PC-3 (cell line): Measurements from ENCODE around the gene CYP4F3. TPM values are rescaled to one million over a fixed set of nuclear protein-coding genes. Genes with fewer than 3 reads are reported as not detected.
"Not testable (repeated sequence)": the region's sequence is repeated elsewhere in the genome, so short reads cannot be mapped to it uniquely, and the experiment has no call there.

ENCODE experiments used
- ATAC-seq: fragments of 200-7000 bp; cut with Tn5 transposase; 2 replicates; pipeline ENCODE4 v1.9.1; 2020; ENCODE audit warnings: mild to moderate bottlenecking, moderate library complexity
- BruUV-seq: library from RNA; stranded (reverse); fragments of 400-500 nt; replicated peaks from 2 replicates; lab custom pipeline; 2021; lab: Mats Ljungman, UMichigan
- CTCF ChIA-PET: fragments of 300-600 bp; sonication (Branson Sonifier 250); formaldehyde crosslinking; loops from one replicate; lab custom pipeline; 2022; ENCODE audit warnings: antibody characterized with exemption; lab: Charles Lee
- POLR2A ChIA-PET: fragments of 300-600 bp; sonication (Branson Sonifier 250); formaldehyde crosslinking; loops from one replicate; lab custom pipeline; 2022; ENCODE audit warnings: antibody characterized with exemption; ENCODE audit not compliant: unreplicated experiment; lab: Charles Lee
- DNase-seq: peaks from one replicate; pipeline ENCODE4 v3.0.0-alpha.2; 2015
- H2AFZ ChIP-seq: fragments of 300-600 bp; sonication (generic); 2 replicates; pipeline ENCODE4 v1.6.0; 2016; ENCODE audit warnings: antibody characterized with exemption, low read length
- H3F3A ChIP-seq: fragments of 300-600 bp; sonication (generic); one replicate; pipeline ENCODE4 v1.6.0; 2017; ENCODE audit warnings: antibody characterized with exemption, low read length, control low read depth, mild to moderate bottlenecking; ENCODE audit not compliant: unreplicated experiment
- H3K27ac ChIP-seq: fragments of 300-600 bp; sonication (generic); 2 replicates; pipeline ENCODE4 v1.5.1; 2016; ENCODE audit warnings: mild to moderate bottlenecking, low read length
- H3K27me3 ChIP-seq: fragments of 300-600 bp; sonication (generic); 2 replicates; pipeline ENCODE4 v1.6.1; 2016; ENCODE audit warnings: low read length, mixed read lengths
- H3K36me3 ChIP-seq: fragments of 300-600 bp; sonication (generic); 2 replicates; pipeline ENCODE4 v1.6.1; 2016; ENCODE audit warnings: low read depth, mixed run types, low read length, mixed read lengths
- H3K4me1 ChIP-seq: fragments of 300-600 bp; sonication (generic); 2 replicates; pipeline ENCODE4 v1.5.1; 2016; ENCODE audit warnings: low read length; ENCODE audit not compliant: insufficient read depth
- H3K4me2 ChIP-seq: fragments of 300-600 bp; sonication (generic); 2 replicates; pipeline ENCODE4 v1.6.0; 2016; ENCODE audit warnings: low read length
- H3K4me3 ChIP-seq: fragments of 300-600 bp; sonication (generic); 2 replicates; pipeline ENCODE4 v1.5.1; 2016; ENCODE audit warnings: mild to moderate bottlenecking, low read length, mixed read lengths
- H3K79me2 ChIP-seq: fragments of 300-600 bp; sonication (generic); 2 replicates; pipeline ENCODE4 v1.6.1; 2017; ENCODE audit warnings: low read length, mixed read lengths
- H3K9ac ChIP-seq: fragments of 300-600 bp; sonication (generic); 2 replicates; pipeline ENCODE4 v1.6.0; 2016; ENCODE audit warnings: mild to moderate bottlenecking, low read length
- H3K9me2 ChIP-seq: fragments of 300-600 bp; sonication (generic); replicated peaks from 2 replicates; pipeline ENCODE4 v1.6.1; 2016; ENCODE audit warnings: mixed run types, low read length, mixed read lengths
- H3K9me3 ChIP-seq: fragments of 300-600 bp; sonication (generic); 2 replicates; pipeline ENCODE4 v1.6.1; 2016; ENCODE audit warnings: low read length, mixed read lengths
- H4K20me1 ChIP-seq: fragments of 300-600 bp; sonication (generic); 2 replicates; pipeline ENCODE4 v1.6.1; 2016; ENCODE audit warnings: low read length, mixed read lengths
- EZH2 ChIP-seq: fragments of 300-600 bp; sonication (generic); IDR thresholded peaks from one replicate; pipeline ENCODE4 v1.6.1; 2017; ENCODE audit warnings: antibody characterized with exemption, mild to moderate bottlenecking, low read length; ENCODE audit not compliant: unreplicated experiment
- EZH2phosphoT487 ChIP-seq: fragments of 300-600 bp; sonication (generic); IDR thresholded peaks from 2 replicates; pipeline ENCODE4 v1.6.1; 2018; ENCODE audit warnings: mild to moderate bottlenecking, antibody characterized with exemption, low read length, borderline replicate concordance
- intact Hi-C: fragments of 100-400 bp; cut with micrococcal nuclease; formaldehyde crosslinking; loops from 2 replicates; pipeline ENCODE4 v1.9.0; 2023
- total RNA-seq: library from RNA; depleted of rRNA; stranded (reverse); fragments of >200 nt; gene quantifications from 2 replicates; pipeline ENCODE4 v1.2.3, GENCODE V29; 2014
- TF ChIP-seq, protein P1 (sequence below): fragments of 300-600 bp; sonication (generic); conservative IDR thresholded peaks from 2 replicates; pipeline ENCODE4 v1.5.1; 2017; ENCODE audit warnings: antibody characterized with exemption, low read depth, mild to moderate bottlenecking, low read length

The CYP4F3 gene
- total RNA-seq, 1 experiment from 2014 or later: not detected

- Histone ChIP-seq H3K4me3 (no peak overlapping the region), H3F3A (no peaks in the 10 kb centered on the region), H3K79me2 (no peaks in the 10 kb centered on the region), H3K36me3 (no peaks in the 10 kb centered on the region), H2AFZ (no peak overlapping the region), H3K9me3 (no peaks in the 10 kb centered on the region), H3K9me2 (no peaks in the 10 kb centered on the region), H3K27me3 (no peaks in the 10 kb centered on the region), H3K4me1 (peaks cover 18% of the 10 kb centered on the region), H4K20me1 (no peaks in the 10 kb centered on the region), H3K27ac (no peak overlapping the region), H3K9ac (no peak overlapping the region), H3K4me2 (no peak overlapping the region)
- intact Hi-C loops: no loop called here
- CTCF ChIA-PET: no interaction called here
- POLR2A ChIA-PET: no interaction called here
- ATAC-seq: peak; percentile 54
- peak; percentile 91 for DNase-seq
- no TSS peak for BruUV-seq
- no peak for TF ChIP-seq EZH2phosphoT487
- TF ChIP-seq EZH2: no peak
- TF ChIP-seq, protein P1, sequence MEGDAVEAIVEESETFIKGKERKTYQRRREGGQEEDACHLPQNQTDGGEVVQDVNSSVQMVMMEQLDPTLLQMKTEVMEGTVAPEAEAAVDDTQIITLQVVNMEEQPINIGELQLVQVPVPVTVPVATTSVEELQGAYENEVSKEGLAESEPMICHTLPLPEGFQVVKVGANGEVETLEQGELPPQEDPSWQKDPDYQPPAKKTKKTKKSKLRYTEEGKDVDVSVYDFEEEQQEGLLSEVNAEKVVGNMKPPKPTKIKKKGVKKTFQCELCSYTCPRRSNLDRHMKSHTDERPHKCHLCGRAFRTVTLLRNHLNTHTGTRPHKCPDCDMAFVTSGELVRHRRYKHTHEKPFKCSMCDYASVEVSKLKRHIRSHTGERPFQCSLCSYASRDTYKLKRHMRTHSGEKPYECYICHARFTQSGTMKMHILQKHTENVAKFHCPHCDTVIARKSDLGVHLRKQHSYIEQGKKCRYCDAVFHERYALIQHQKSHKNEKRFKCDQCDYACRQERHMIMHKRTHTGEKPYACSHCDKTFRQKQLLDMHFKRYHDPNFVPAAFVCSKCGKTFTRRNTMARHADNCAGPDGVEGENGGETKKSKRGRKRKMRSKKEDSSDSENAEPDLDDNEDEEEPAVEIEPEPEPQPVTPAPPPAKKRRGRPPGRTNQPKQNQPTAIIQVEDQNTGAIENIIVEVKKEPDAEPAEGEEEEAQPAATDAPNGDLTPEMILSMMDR: no peak
Observed at GRCh38 chr19:15595069-15595468, 45.6 kb upstream of the CYP4F3 start.

GRCh38 chr19:15607978-15608925 lies 32.4 kb upstream of the CYP4F3 start:
- CTCF ChIA-PET, POLR2A ChIA-PET, H3K9me2 ChIP-seq: not testable (repeated sequence)

GRCh38 chr19:15609261-15609660 lies 31.4 kb upstream of the CYP4F3 start:
- no peaks in the 10 kb centered on the region for H4K20me1 ChIP-seq
- no peaks in the 10 kb centered on the region for H3F3A ChIP-seq
- ATAC-seq (no peak), DNase-seq (no peak)
- H3K9ac ChIP-seq: no peak overlapping the region
- no peak overlapping the region for H3K4me3 ChIP-seq
- H3K27me3 ChIP-seq: no peaks in the 10 kb centered on the region
- no peaks in the 10 kb centered on the region for H3K36me3 ChIP-seq
- no peak overlapping the region for H2AFZ ChIP-seq
- no peak for TF ChIP-seq EZH2phosphoT487
- TF ChIP-seq EZH2: no peak
- TF ChIP-seq, protein P1: no peak
- CTCF ChIA-PET: no interaction called here
- intact Hi-C loops: no loop called here
- no peak overlapping the region for H3K27ac ChIP-seq
- H3K9me2 ChIP-seq: no peaks in the 10 kb centered on the region
- no peaks in the 10 kb centered on the region for H3K4me1 ChIP-seq
- H3K79me2 ChIP-seq: no peaks in the 10 kb centered on the region
- H3K4me2 ChIP-seq: no peak overlapping the region
- POLR2A ChIA-PET: interaction anchor here (0.6 kb wide), 1 partner anchor 14 kb away, joined by 3 read pairs; no protein-coding TSS in a partner anchor
- H3K9me3 ChIP-seq: no peaks in the 10 kb centered on the region
- BruUV-seq: no TSS peak

More at GRCh38 chr19:15607978-15608925, 32.4 kb upstream of the CYP4F3 start:
- H2AFZ ChIP-seq, H3K27ac ChIP-seq, H3K4me2 ChIP-seq, H3K9me3 ChIP-seq, H3K4me3 ChIP-seq, BruUV-seq, H3K79me2 ChIP-seq, ATAC-seq, H3K27me3 ChIP-seq, H3K36me3 ChIP-seq, H3K4me1 ChIP-seq, DNase-seq, H3F3A ChIP-seq, H4K20me1 ChIP-seq, intact Hi-C loops, H3K9ac ChIP-seq: not testable (repeated sequence)
